ENCODE results near the gene RPL37. TPM values are rescaled to one million over a fixed set of nuclear protein-coding genes. Genes with fewer than 3 reads are reported as not detected.

The RPL37 gene
- total RNA-seq, 1 donor from 2014 or later = 219 TPM

DNA sequence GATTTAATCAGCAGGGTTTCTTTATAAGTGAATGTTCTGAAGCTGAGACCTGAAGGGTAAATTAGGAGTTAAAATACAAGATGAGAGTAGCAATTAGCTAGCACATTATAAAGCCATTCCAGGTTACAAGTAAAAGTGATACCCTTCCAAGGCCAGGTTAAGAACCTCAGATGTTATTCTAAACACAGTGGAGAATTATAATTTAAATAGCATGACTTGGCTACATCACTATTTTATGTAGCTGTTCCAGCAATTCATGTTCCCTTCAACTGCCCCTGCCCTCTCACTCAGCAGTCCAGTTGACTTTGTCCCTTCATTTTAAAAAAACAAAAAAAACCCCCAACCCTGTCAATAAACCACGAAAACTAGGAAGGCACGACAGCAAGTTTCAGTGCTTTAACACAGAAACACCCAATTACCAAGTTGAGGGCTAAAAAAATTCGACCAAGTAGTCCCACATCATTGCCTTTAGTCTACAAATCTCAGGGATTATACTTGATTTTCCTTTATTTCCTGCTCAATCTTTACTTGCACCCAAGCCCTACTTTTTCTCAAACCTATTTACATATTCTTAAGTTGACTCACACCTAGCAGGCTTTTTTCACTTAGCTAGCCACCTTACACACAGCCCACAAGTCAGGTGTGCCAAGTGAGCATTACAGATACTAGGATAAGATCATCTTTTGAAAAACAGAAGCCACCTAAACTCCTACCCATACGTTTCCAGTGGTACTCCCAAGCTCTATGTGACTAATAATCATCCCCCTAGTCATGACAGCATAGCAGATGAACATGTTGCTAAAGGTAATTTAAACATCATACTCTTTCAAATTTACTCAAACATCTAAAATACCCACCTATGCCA, 3.4 kb downstream of the RPL37 start:
- Histone ChIP-seq H3K27me3 (ENCODE audit: control insufficient read depth, insufficient read depth, low read length) (no peaks in the 10 kb centered on the region), H3K36me3 (ENCODE audit: control insufficient read depth, insufficient read depth, low read length) (peaks cover 2% of the 10 kb centered on the region), H3K4me3 (ENCODE audit: low read depth, low read length) (no peak overlapping the region)
- TF ChIP-seq CTCF (IDR thresholded peaks at IDR 0.05; ENCODE audit: insufficient read depth, low read length, poor library complexity, severe bottlenecking) = no peak
- DNase-seq (ENCODE audit: low read depth) = no peak

- no peak for DNase-seq (ENCODE audit: low read depth)
- Histone ChIP-seq H3K36me3 (ENCODE audit: control insufficient read depth, insufficient read depth, low read length) (peaks cover 2% of the 10 kb centered on the region), H3K4me3 (ENCODE audit: low read depth, low read length) (no peak overlapping the region), H3K27me3 (ENCODE audit: control insufficient read depth, insufficient read depth, low read length) (no peaks in the 10 kb centered on the region)
- TF ChIP-seq CTCF (IDR thresholded peaks at IDR 0.05; ENCODE audit: insufficient read depth, low read length, poor library complexity, severe bottlenecking) = no peak
Measured at GRCh38 chr5:40829748-40830533, 5.1 kb downstream of the RPL37 start.

- H3K36me3 ChIP-seq (ENCODE audit: control insufficient read depth, insufficient read depth, low read length) = peaks cover 2% of the 10 kb centered on the region
Measured at GRCh38 chr5:40828690-40829661, 6.0 kb downstream of the RPL37 start.

DNA sequence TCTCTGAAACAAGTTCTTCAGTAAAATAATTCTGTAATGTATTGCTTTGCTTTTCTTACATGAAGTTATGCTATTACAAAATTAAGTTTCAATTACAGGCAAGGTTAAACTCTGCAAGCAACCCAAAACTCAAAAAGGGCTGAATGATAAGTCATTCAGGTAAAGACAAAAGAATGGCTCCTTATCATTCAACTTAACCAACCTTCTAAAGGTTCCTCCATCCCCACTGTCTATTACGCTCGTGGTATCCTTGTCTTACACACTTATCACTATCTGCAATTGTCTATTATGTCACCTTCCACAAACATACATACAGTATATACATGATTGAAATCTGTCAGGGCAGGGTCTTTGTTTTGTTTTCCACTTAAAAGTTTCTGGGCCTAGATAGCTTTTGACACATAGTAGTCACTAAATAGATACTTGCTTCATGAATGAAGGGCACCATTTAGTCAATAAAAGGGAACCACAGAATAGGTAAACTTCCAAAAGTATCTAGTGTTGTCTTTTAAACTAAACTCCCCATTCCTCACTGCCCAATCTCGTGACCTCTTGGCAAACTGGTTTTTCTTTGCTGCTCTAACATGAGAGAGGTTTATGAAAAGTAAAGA, 6.9 kb downstream of the RPL37 start:
- DNase-seq (ENCODE audit: low read depth) = no peak
- Histone ChIP-seq H3K36me3 (ENCODE audit: control insufficient read depth, insufficient read depth, low read length) (peaks cover 2% of the 10 kb centered on the region), H3K27me3 (ENCODE audit: control insufficient read depth, insufficient read depth, low read length) (no peaks in the 10 kb centered on the region), H3K4me3 (ENCODE audit: low read depth, low read length) (no peak overlapping the region)
- no peak for TF ChIP-seq CTCF (IDR thresholded peaks at IDR 0.05; ENCODE audit: insufficient read depth, low read length, poor library complexity, severe bottlenecking)

More at GRCh38 chr5:40828690-40829661, 6.0 kb downstream of the RPL37 start:
- DNase-seq (ENCODE audit: low read depth) = no peak
- Histone ChIP-seq H3K27me3 (ENCODE audit: control insufficient read depth, insufficient read depth, low read length) (no peaks in the 10 kb centered on the region), H3K4me3 (ENCODE audit: low read depth, low read length) (no peak overlapping the region)
- TF ChIP-seq CTCF (IDR thresholded peaks at IDR 0.05; ENCODE audit: insufficient read depth, low read length, poor library complexity, severe bottlenecking) = no peak

All from kidney epithelial cell (primary cell).